Tracheal epithelial cell (primary cell): ENCODE data around the gene ERAL1. TPM values are rescaled to one million over a fixed set of nuclear protein-coding genes. Genes with fewer than 3 reads are reported as not detected.

Experiments
- total RNA-seq: library from RNA; depleted of rRNA; stranded (reverse); fragments of >200 nt; gene quantifications from 2 replicates; pipeline ENCODE4 v1.2.1, GENCODE V29; 2014

ERAL1 gene
- total RNA-seq, result 35.9 and 39.2 TPM in 2 replicates

DNA sequence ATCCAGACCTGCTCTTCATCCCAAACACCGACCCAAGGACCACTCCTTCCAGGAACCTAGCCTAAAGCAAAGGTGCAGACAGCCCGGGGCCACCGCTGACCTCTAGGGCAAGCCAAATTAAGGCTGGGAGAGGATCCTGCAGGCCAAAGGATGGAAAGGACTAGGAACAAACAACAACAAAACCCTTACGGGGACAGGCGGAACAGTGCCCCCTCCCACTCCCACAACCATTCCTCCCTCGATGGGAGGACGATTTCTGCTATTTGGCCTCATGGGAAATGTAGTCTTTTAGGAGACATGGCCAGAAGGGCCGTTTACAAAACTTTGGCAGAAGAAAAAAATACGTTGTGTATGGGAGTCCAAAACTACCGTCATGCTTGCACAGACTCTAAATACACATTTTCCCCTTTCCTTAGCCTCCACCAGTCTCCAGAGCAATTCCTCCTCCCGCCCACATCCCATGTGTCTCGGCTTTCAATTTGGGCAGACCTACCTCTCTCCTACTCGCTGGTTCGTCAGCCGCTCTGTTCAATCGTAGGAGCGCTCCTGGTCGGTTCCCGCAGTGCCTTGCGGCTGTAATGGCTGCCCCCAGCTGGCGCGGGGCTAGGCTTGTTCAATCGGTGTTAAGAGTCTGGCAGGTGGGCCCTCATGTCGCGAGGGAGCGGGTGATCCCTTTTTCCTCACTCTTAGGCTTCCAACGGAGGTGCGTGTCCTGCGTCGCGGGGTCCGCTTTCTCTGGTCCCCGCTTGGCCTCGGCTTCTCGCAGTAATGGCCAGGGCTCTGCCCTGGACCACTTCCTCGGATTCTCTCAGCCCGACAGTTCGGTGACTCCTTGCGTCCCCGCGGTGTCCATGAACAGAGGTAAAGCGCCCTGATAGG, at the start of gene ERAL1:
Gene ERAL1 (plus strand): TSS at position 560 of the 879 bp plus-strand sequence. CDS start 19 bp downstream, at position 579.

DNA sequence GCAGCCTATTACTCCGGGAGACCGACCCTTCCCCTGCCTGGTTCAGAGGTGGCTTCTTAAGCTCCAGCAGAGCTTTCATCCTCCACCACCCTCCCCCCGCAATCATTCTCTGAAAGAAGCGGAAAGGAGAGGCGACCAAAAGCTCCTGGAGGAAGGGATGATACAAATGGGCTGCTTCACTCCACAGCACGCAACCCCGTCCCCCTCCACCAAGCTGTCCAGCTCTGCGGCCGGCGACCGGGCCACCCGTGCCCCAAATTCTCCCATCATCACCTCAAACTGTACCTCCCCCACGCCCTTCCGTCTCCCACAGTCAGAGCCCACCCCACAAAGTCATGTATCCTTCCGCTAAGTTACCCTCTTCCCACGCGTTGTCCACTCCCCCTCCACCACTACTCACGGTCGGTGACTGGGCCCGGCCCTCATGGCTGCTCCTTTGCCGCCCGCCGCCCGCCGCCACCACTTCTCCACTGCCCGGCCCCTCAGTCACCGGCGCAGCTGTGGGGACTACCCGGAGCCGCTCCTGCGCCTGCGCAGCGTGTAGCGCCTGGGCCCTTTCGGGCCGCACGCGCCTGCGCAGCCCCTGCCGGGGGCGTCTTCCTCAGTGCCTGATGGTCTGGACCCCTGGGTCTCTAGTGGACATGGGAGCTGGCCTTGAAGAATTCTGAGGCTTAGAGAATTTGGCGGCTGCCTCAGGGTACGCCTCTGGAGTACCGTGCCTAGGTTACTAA, 12.4 kb upstream of the ERAL1 start, which contains the start of gene FAM222B:
Gene FAM222B (minus strand): TSS at position 509 of the 731 bp plus-strand sequence. CDS start 76,123 bp downstream, outside the sequence.

DNA sequence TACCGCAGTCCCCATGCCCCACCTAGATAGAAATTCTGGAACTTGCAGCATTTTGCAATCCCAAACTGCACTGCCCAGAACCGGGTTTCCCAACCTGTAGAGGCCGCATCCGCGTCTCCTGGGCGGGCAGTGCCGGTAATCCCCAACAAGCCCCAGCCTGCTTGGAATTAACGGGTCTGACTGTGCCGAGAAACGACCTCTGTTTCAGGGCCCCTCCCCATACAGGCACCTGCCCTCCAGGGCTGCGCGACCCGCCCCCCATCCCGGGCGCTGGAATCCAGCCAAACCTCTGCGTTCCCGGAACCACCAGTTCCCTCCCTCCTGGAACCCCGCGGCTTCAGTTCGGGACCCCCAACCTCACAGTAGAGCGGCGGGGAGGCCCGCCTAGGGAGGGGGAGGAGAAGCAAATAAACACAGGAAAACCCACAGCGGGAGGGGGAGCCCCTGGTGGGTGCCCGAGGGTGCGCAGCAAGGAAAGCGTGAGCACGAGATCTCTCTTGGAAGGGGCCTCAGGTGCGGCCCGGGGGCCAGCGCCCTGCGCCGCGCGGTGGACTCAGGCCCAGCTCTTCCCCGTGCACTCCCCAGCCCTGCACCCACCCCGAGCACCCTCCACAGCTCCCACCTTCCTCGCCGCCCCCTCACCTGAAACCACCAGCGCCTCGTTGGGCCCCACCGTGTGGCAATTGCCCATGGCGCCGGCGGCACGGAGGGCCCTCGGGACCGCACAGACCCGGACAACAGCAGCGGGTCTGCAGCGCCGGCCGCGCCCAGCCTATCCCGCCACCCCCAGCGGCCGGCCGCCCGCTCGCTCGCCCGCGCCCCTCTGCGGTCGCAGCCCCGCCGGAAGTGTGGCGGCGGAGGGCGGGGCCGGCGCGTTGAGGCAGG, 42.3 kb downstream of the ERAL1 start, which contains the start of gene FLOT2:
Gene FLOT2 (minus strand): TSS at position 850 of the 885 bp plus-strand sequence. CDS start 159 bp downstream, at position 691.

DNA sequence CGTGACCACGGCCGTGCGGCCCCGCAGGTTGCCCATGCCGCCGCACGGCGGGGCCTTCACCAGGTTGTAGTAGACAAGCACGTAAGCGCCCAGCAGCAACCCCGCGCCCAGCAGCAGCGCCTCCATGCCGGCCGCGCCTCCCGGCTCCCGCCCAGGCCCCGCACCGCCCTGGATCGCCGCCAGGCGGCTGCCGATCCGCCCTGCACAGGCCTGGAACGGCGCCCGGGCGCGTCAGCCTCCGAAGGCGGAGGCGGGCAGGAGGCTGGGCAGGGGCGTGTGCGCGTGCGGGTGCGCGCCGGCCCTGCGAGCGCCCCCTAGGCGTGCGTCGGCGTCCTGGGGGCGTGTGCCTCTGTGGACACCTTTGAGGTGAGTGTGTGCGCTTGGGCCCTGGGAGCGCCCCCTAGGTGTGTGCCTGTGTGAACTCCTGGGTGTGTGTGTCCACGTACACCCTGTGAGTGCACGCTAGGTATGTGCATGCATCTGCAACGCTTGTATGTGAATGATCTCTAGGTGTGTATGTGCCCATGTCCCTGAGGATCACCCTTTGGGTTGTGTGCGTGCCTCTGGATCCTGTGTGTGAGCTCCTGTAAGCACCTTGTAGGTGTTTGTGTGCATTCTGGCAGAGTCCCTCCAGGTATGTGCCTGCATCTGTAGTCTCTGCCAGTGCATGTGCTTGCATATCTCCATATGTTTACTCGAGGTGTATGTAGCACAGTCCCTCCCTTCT, 48.2 kb downstream of the ERAL1 start, which contains the start of gene DHRS13:
Gene DHRS13 (minus strand): TSS at position 261 of the 727 bp plus-strand sequence. CDS start 135 bp downstream, at position 126.

Other genes with a start within 250 kb of the ERAL1 start
- gene RSKR, start 240.8 kb upstream of the ERAL1 start, total RNA-seq, result 2.7 and 4.7 TPM in 2 replicates
- 101 and 151 TPM in 2 replicates for gene BLTP2, start 209.9 kb upstream of the ERAL1 start, total RNA-seq
- gene SDF2, start 193.1 kb upstream of the ERAL1 start, total RNA-seq, result 51.1 and 56.1 TPM in 2 replicates
- gene SUPT6H, start 192.8 kb upstream of the ERAL1 start, total RNA-seq, result 24.3 and 28.4 TPM in 2 replicates
- gene PROCA1, start 143.1 kb upstream of the ERAL1 start, total RNA-seq, result 0.24 and 0.64 TPM in 2 replicates
- 118 and 133 TPM in 2 replicates for gene RAB34, start 137.1 kb upstream of the ERAL1 start, total RNA-seq
- gene RPL23A, start 135.0 kb upstream of the ERAL1 start, total RNA-seq, result 783 and 1,374 TPM in 2 replicates
- gene TLCD1, start 128.8 kb upstream of the ERAL1 start, total RNA-seq, result 9.4 and 10.6 TPM in 2 replicates
- 2.6 and 4.1 TPM in 2 replicates for gene NEK8, start 126.2 kb upstream of the ERAL1 start, total RNA-seq
- gene TRAF4, start 111.0 kb upstream of the ERAL1 start, total RNA-seq, result 37.9 and 57.4 TPM in 2 replicates
- 1.7 and 3.4 TPM in 2 replicates for gene FAM222B, start 12.2 kb upstream of the ERAL1 start, total RNA-seq
- 30.1 and 33.0 TPM in 2 replicates for gene FLOT2, start 42.7 kb downstream of the ERAL1 start, total RNA-seq
- gene DHRS13, start 48.1 kb downstream of the ERAL1 start, total RNA-seq, result 11.3 and 14.9 TPM in 2 replicates
- 9.4 and 11.7 TPM in 2 replicates for gene PHF12, start 96.5 kb downstream of the ERAL1 start, total RNA-seq
- gene SEZ6, start 151.0 kb downstream of the ERAL1 start, total RNA-seq, result not detected in 2 replicates
- 0.43 and 1.2 TPM in 2 replicates for gene PIPOX, start 188.1 kb downstream of the ERAL1 start, total RNA-seq